Endothelial cell of umbilical vein (primary cell): ENCODE data around the gene ZFYVE28.

Experiments
- CTCF ChIP-seq, 2 donors: IDR thresholded peaks; 1 replicate in 1 of 2; 2 replicates in 1 of 2; pipeline ENCODE4 v1.5.1; 2011; ENCODE audit warnings: low read length in 2 of 2, mild to moderate bottlenecking in 2 of 2, moderate library complexity in 2 of 2, control low read depth in 1 of 2, inconsistent platforms in 1 of 2, low read depth in 1 of 2; ENCODE audit not compliant: insufficient read depth in 1 of 2; ENCODE audit errors: extremely low read depth in 1 of 2
- EZH2 ChIP-seq: IDR thresholded peaks from 2 replicates; pipeline ENCODE4 v1.6.1; 2012; ENCODE audit warnings: borderline replicate concordance, low read depth, mild to moderate bottlenecking, moderate library complexity, low read length, inconsistent platforms; ENCODE audit not compliant: severe bottlenecking
- MYC ChIP-seq: IDR thresholded peaks from one replicate; pipeline ENCODE4 v1.6.1; 2011; ENCODE audit warnings: mild to moderate bottlenecking, low read depth, low read length
- POLR2A ChIP-seq: IDR thresholded peaks from 2 replicates; pipeline ENCODE4 v1.6.1; 2012; ENCODE audit warnings: low read depth, mild to moderate bottlenecking, control low read depth, low read length
- POLR2AphosphoS5 ChIP-seq: IDR thresholded peaks from 2 replicates; pipeline ENCODE4 v1.6.1; 2012; ENCODE audit warnings: low read depth, mild to moderate bottlenecking, control low read depth, low read length, moderate library complexity; ENCODE audit not compliant: insufficient read depth

DNA sequence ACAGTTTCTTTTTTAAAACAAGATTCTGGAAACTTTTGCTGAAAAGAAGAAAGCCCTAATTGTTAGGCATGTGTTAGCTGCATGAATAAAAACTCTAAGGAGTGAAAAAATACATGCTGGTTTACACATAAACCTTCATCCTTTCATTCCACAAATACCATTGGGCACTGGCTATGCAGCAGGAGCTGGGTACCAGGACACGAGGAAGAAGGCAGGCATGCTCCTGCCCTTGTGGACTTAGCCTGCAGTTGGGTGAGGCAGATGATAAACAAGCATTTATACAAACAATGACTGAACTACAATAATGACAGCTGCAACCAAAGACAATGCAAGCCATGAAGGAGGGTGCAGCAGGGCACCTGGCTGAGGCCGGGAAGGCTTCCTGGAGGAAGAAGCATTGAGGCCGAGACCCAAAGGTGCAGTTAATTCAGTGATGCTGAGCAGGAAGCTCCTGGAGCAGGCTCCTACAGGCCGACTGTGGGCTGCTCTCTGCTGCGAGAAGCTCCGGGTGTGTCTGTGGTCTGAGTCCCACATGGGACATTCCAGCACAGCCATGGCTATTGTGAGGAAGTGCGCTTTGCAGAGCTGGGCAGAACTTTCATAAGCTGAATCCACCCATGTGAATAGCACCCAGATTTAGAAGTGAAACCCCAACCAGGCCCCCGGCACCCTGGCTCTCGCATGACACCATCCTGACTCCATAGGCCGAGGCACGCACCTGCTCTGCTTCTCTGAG lies 112.5 kb downstream of the ZFYVE28 start:
- TF ChIP-seq POLR2A: no peak
- TF ChIP-seq CTCF (IDR thresholded peaks at IDR 0.05; ENCODE audit: extremely low read depth in 1 of 2, insufficient read depth in 1 of 2, low read depth in 1 of 2, low read length in 2 of 2): no peak
- TF ChIP-seq EZH2: no peak
- no peak for TF ChIP-seq POLR2AphosphoS5
- TF ChIP-seq MYC: no peak
